Stimulated activated CD4-positive, alpha-beta T cell treated with anti-CD3 and anti-CD28 coated beads, Interleukin-1b, Interleukin-23, amount 100 ng/mL, for 1 hour (primary cell): Measurements from ENCODE around the gene ZC3H11A.
"Not testable (repeated sequence)": the region's sequence is repeated elsewhere in the genome, so short reads cannot be mapped to it uniquely, and the experiment has no call there.

Source experiments
- DNase-seq, 2 donors: peaks; one replicate each; pipeline ENCODE4 v3.0.0-alpha.2; 2020; ENCODE audit warnings: low read depth in 2 of 2

ZC3H11A gene

GRCh38 chr1:203781962-203782361 lies 13.5 kb upstream of the ZC3H11A start:
- DNase-seq, result no peak

DNA sequence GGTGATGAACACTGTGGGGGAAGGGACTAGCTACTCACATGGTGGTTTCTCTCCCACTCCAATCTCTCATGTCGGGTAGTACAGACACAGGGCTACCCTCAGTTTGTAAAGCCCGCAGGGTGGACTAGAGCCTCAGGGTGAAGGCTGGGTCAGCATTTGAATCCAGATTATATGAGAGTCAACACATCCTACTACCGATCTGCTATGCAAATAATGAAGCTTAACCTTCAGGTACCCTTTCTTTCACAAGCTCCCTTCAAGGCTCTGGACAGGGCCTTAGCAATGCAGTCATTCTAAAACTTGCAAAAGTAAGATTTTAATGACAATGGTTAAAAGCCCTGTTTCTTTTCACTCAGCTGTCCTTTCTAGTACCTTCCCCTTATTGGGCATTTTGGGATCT lies 5.5 kb upstream of the ZC3H11A start:
- DNase-seq, result no peak

DNA sequence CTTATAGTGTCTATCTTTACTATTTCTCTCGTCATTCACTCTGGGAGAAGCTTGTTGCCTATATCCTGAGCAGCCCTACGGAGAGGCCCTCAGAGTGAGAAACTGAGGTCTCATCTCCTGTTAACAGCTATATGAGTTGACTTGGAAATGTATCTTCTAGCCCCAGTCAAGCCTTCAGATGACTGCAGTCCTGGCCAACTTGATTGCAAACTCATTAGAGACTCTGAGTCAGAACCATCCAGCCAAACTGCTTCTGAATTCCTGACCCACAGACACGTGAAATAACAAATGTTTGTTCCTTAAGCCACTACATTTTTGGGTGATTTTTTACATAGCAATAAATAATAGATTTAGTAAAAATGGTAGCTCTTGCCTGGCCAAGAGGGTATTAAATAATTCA lies 3.9 kb upstream of the ZC3H11A start:
- DNase-seq, result no peak

DNA sequence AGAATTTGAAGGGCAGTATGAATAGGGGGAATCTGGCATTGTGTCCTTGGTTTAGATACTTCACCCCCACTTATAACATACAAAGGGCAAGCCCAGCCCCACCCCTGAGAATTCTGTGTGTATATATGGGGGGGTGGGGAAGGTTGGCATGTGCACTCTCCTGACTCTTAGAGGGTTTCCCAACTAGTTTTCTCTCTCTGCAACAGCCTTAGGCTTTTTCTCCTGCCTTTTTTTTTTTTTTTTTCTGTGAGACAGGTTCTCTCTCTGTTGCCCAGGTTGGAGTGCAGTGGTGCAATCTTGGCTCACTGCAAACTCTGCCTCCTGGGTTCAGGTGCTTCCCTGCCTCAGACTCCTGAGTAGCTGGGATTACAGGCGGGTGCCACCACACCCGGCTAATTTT lies 2.9 kb upstream of the ZC3H11A start:
- no peak for DNase-seq

GRCh38 chr1:203793561-203793960 lies 1.9 kb upstream of the ZC3H11A start:
- not testable (repeated sequence) for DNase-seq

DNA sequence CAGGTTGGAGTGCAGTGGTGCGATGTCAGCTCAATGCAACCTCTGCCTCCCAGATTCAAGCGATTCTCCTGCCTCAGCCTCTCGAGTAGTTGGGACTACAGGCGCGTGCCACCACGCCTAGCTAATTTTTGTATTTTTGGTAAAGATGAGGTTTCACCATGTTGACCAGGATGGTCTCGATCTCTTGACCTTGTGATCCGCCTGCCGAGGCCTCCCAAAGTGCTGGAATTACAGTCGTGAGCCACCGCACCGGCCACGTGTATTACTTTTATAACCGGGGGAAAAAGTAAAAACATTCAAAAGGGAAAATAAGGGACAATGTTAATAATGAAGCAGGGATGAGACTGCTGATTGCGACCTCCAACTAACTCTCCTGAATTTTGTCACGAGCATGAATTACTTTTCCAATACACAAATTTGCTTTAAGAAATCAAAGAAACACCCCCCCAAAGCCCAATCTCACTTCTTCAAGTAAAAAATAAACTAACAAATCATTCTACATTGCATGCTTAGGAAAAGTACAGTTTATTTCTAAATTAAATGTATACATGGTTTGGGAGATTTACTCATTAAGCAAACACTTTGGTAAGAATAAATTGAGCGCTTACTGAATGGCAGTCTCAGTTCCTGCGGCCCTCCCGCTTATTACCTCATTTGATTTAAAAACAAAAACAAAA lies 521 bp upstream of the ZC3H11A start:
- no peak for DNase-seq

DNA sequence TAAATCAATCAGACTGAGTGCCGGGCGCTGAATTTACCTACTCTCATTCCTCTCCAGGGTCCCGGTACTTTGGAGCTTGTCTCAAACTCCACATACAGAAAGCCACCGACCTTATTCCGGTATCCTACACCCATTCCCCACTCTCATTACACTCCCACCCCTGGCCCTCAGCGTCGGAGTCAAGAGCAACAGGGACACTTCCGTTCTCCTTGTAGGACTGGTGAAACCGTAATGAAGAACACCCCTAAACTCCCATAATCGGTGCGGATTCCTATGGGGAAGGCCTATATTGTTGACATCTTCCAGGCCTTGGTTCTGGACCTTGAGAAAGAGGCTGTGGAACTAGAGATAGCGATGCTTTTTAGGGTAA lies 798 bp downstream of the ZC3H11A start:
- no peak for DNase-seq

GRCh38 chr1:203797216-203797615 lies 1.8 kb downstream of the ZC3H11A start:
- DNase-seq, result no peak

DNA sequence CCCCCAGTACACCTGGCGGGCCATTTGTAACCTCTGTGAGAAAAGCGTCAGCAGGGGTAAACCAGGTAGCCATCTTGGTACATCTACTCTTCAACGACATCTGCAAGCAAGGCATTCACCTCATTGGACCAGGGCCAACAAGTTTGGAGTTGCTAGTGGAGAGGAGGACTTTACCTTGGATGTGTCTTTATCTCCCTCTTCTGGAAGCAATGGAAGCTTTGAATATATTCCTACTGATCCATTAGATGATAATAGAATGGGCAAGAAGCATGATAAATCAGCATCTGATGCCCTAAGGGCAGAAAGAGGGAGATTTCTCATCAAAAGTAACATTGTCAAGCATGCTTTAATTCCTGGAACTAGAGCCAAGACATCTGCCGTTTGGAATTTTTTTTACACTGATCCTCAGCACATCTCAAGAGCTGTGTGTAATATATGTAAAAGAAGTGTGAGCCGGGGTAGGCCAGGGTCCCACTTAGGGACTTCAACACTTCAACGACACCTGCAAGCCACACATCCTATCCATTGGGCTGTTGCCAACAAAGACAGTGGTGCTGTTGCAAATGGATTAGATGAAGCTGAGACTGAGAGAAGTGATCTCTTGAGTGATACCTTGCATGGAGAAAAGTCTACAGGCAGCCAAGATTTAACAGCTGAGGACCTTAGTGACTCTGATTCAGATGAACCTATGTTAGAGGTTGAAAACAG lies 2.7 kb downstream of the ZC3H11A start:
- no peak for DNase-seq

DNA sequence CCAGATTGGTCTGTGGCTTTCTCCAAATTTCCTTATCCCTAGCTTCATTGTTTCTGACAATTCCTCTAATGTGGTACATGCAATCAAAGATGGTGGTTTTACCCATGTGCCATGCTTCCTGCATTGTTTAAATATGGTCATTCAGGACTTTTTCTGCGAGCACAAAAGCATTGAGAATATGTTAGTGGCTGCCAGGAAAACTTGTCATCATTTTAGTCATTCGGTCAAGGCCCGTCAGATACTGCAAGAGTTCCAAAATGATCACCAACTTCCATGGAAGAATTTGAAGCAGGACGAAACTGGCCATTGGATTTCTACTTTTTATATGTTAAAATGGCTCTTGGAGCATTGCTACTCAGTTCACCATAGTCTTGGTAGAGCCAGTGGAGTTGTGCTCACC lies 3.7 kb downstream of the ZC3H11A start:
- DNase-seq, result no peak

DNA sequence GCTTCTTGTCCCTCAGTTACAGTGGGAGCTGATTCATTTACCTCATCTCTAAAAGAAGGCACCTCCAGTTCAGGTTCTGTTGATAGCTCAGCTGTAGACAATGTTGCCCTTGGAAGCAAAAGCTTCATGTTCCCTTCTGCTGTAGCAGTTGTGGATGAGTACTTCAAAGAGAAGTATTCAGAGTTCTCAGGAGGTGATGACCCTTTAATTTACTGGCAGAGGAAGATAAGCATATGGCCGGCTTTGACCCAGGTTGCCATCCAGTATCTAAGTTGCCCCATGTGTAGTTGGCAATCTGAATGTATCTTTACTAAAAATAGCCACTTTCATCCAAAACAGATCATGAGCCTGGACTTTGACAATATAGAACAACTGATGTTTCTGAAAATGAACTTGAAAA lies 4.5 kb downstream of the ZC3H11A start:
- DNase-seq, result no peak

DNA sequence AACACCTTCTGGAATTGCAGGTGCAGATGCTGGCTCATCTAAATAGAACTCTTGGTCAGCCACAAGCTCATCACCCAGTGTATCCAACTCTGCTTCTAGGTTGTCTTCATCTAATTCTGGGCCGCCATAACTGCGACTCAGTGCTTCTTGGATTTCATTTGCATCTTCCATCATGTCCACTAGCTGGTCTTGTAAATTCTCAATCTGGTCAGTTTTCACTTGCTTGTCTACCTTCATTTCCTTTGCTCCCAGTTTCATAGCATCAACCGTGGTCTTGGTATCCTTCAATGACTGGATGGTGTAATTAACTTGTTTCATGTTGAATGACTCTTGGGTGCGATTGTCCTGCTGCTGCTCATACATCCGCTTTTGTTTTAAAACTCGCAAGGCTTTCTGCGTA lies 10.3 kb downstream of the ZC3H11A start:
- no peak for DNase-seq

DNA sequence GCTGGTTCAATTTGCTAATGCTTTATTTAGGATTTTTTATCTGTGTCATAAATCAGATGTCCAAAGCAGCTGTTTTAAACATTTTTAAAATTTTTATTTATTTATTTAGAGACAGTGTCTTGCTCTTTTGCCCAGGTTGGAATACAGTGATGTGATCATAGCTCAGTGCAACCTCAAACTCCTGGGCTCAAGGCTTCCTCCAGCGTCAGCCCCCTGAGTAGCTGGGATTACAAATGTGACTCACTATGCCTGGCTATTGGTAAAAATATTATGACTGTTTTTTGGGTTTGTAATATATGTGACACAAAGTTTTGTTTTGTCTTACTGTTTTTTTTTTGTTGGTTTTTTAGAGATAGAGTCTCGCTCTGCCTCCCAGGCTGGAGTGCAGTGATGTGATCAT lies 11.8 kb downstream of the ZC3H11A start:
- no peak for DNase-seq

GRCh38 chr1:203813581-203814341 lies 18.3 kb downstream of the ZC3H11A start:
- DNase-seq, result no peak

DNA sequence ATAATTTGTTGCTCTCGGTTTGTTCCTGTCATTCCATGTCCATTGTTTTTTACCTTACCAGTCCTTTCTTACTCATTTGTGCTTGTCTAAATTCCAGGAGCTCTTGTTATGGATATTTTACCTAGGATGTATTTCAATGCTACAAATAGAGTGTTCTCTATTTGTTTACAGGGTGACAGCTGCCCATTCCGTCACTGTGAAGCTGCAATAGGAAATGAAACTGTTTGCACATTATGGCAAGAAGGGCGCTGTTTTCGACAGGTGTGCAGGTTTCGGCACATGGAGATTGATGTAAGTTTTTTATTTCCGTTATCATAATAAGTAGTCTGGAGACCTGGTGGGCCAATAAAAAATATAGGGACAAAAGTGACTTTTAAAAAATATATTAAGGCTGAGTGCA lies 23.0 kb downstream of the ZC3H11A start:
- no peak for DNase-seq

DNA sequence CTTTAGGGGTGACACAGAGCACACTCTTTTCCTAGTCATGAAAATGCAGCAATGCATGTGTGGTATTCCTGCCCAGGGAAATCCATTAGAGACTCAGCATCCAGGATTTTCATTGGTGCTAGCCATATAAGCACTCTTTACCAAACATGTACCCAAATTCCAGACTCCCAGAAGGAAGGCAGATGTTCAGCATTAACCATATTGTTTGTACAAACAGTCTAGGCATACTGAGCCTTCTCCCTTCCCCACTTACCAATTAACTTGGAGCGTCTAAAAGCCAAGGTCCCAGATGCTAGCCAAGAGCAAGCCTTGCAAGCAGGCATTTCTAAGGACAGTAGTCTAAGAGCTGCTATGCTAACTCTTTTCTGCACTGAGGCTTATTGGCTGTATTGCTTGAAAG lies 27.9 kb downstream of the ZC3H11A start:
- no peak for DNase-seq

- DNase-seq, result no peak
These were observed 30.8 kb downstream of the ZC3H11A start for GRCh38 chr1:203826175-203826574.

DNA sequence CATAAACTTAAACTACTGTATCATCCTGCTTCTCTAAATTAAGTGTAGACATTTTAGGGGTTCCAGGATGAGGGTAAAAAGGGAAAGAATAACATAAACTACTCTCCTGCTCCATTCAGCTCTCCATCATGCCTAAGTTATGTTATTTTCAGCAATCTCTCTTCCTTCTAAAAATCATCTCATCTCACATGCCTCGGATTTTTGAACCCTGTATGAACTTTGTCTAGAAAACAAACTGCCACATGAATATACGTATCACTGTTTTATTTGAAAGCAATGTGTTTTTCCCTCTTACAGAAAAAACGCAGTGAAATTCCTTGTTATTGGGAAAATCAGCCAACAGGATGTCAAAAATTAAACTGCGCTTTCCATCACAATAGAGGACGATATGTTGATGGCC lies 32.6 kb downstream of the ZC3H11A start:
- DNase-seq, result no peak

- DNase-seq, result no peak
These were observed 33.1 kb downstream of the ZC3H11A start for GRCh38 chr1:203828503-203828902.

DNA sequence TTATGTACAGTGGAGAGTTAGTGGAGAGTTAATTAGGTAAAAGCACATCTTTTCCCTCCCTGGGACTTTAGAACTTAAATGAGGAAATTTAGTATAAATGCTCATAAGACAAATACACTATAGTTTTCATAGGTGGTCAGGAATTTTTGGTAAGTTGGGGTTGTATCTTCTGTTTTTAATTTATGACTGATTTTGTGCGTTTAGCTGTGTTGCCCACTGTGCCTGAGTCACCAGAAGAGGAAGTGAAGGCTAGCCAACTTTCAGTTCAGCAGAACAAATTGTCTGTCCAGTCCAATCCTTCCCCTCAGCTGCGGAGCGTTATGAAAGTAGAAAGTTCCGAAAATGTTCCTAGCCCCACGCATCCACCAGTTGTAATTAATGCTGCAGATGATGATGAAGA lies 33.8 kb downstream of the ZC3H11A start:
- not testable (repeated sequence) for DNase-seq

DNA sequence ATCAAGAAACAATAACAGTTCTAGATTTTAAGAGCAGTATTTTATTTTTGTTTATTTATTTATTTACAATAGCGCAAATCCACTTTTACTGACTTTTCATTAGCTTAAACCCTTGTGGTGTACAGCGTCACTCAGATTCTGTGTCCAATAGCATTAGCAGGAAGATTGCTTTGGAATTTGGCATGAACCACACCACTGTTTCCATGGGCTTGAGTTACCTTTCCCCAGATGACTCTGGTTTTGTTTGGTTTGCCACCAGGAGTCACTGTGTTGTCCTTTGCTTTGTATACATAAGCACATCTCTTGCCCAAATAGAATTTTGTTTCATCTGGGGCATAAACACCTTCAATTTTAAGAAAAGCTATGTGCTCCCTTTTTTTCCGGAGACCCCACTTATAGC lies 40.1 kb downstream of the ZC3H11A start:
- DNase-seq, result no peak

GRCh38 chr1:203839081-203839480 lies 43.7 kb downstream of the ZC3H11A start:
- no peak for DNase-seq

GRCh38 chr1:203840208-203840808 lies 44.9 kb downstream of the ZC3H11A start:
- DNase-seq, result no peak
